HCT116 (cell line): ENCODE results near the gene SMG6. TPM values are rescaled to one million over a fixed set of nuclear protein-coding genes. Genes with fewer than 3 reads are reported as not detected.

Experiments used
- CEBPB ChIP-seq: IDR thresholded peaks from 2 replicates; pipeline ENCODE4 v1.6.1; 2012; ENCODE audit warnings: low read depth
- EGR1 ChIP-seq: IDR thresholded peaks from 2 replicates; pipeline ENCODE4 v1.6.1; 2012; ENCODE audit warnings: low read depth
- FOSL1 ChIP-seq: IDR thresholded peaks from 2 replicates; pipeline ENCODE4 v1.6.1; 2012; ENCODE audit warnings: low read depth
- RAD21 ChIP-seq: IDR thresholded peaks from 2 replicates; pipeline ENCODE4 v1.6.1; 2012; ENCODE audit warnings: low read depth, mild to moderate bottlenecking
- SP1 ChIP-seq: IDR thresholded peaks from 2 replicates; pipeline ENCODE4 v1.6.1; 2012; ENCODE audit warnings: low read depth
- total RNA-seq: library from RNA; stranded (reverse); gene quantifications from one replicate; pipeline ENCODE4 v1.2.1, GENCODE V29; 2021; ENCODE audit not compliant: unreplicated experiment
- TF ChIP-seq, protein P1 (sequence below): IDR thresholded peaks from 2 replicates; pipeline ENCODE4 v1.6.1; 2011; ENCODE audit warnings: mild to moderate bottlenecking, low read length, moderate library complexity; ENCODE audit not compliant: insufficient replicate concordance; ENCODE audit errors: extremely low read depth
- TF ChIP-seq, protein P2 (sequence below): IDR thresholded peaks from 2 replicates; pipeline ENCODE4 v1.6.1; 2012
- TF ChIP-seq, protein P3 (sequence below): IDR thresholded peaks from 2 replicates; pipeline ENCODE4 v1.6.1; 2012; ENCODE audit warnings: low read depth
- TF ChIP-seq, protein P4 (sequence below): IDR thresholded peaks from 2 replicates; pipeline ENCODE4 v1.6.1; 2012

SMG6 gene
- total RNA-seq, 1 experiment from 2014 or later, result 23.1 TPM

- TF ChIP-seq, protein P1, sequence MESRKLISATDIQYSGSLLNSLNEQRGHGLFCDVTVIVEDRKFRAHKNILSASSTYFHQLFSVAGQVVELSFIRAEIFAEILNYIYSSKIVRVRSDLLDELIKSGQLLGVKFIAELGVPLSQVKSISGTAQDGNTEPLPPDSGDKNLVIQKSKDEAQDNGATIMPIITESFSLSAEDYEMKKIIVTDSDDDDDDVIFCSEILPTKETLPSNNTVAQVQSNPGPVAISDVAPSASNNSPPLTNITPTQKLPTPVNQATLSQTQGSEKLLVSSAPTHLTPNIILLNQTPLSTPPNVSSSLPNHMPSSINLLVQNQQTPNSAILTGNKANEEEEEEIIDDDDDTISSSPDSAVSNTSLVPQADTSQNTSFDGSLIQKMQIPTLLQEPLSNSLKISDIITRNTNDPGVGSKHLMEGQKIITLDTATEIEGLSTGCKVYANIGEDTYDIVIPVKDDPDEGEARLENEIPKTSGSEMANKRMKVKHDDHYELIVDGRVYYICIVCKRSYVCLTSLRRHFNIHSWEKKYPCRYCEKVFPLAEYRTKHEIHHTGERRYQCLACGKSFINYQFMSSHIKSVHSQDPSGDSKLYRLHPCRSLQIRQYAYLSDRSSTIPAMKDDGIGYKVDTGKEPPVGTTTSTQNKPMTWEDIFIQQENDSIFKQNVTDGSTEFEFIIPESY, result no peak
- TF ChIP-seq, protein P2, sequence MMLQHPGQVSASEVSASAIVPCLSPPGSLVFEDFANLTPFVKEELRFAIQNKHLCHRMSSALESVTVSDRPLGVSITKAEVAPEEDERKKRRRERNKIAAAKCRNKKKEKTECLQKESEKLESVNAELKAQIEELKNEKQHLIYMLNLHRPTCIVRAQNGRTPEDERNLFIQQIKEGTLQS, result no peak
- no peak for TF ChIP-seq SP1
- TF ChIP-seq FOSL1, result no peak
- TF ChIP-seq, protein P3, sequence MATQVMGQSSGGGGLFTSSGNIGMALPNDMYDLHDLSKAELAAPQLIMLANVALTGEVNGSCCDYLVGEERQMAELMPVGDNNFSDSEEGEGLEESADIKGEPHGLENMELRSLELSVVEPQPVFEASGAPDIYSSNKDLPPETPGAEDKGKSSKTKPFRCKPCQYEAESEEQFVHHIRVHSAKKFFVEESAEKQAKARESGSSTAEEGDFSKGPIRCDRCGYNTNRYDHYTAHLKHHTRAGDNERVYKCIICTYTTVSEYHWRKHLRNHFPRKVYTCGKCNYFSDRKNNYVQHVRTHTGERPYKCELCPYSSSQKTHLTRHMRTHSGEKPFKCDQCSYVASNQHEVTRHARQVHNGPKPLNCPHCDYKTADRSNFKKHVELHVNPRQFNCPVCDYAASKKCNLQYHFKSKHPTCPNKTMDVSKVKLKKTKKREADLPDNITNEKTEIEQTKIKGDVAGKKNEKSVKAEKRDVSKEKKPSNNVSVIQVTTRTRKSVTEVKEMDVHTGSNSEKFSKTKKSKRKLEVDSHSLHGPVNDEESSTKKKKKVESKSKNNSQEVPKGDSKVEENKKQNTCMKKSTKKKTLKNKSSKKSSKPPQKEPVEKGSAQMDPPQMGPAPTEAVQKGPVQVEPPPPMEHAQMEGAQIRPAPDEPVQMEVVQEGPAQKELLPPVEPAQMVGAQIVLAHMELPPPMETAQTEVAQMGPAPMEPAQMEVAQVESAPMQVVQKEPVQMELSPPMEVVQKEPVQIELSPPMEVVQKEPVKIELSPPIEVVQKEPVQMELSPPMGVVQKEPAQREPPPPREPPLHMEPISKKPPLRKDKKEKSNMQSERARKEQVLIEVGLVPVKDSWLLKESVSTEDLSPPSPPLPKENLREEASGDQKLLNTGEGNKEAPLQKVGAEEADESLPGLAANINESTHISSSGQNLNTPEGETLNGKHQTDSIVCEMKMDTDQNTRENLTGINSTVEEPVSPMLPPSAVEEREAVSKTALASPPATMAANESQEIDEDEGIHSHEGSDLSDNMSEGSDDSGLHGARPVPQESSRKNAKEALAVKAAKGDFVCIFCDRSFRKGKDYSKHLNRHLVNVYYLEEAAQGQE, result no peak
- TF ChIP-seq CEBPB, result no peak
- 0 out of 2 replicates have a peak, but pooled peaks have one; percentile 26 for TF ChIP-seq RAD21
- TF ChIP-seq, protein P4, sequence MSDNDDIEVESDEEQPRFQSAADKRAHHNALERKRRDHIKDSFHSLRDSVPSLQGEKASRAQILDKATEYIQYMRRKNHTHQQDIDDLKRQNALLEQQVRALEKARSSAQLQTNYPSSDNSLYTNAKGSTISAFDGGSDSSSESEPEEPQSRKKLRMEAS, result no peak
- TF ChIP-seq EGR1, result no peak
Measured at GRCh38 chr17:2042390-2042847, 261.2 kb downstream of the SMG6 start (continued).
